K562 (cell line): Measurements from ENCODE around the gene PTTG1IP. TPM values are rescaled to one million over a fixed set of nuclear protein-coding genes. Genes with fewer than 3 reads are reported as not detected.

Source experiments
- CHAMP1 ChIP-seq: fragments of 450-650 bp; IDR thresholded peaks from 2 replicates; pipeline ENCODE4 v1.6.1; 2016; ENCODE audit warnings: mild to moderate bottlenecking
- COPS2 ChIP-seq: fragments of 450-650 bp; conservative IDR thresholded peaks from 2 replicates; pipeline ENCODE4 v1.6.1; 2016; ENCODE audit warnings: mild to moderate bottlenecking, moderate library complexity
- E2F6 ChIP-seq, 2 experiments: IDR thresholded peaks; 2 replicates each; pipeline ENCODE4 v1.6.1; 2011; ENCODE audit warnings: borderline replicate concordance in 1 of 2, control low read depth in 1 of 2, low read depth in 1 of 2, low read length in 1 of 2, mild to moderate bottlenecking in 1 of 2, mixed read lengths in 1 of 2, moderate library complexity in 1 of 2; ENCODE audit not compliant: insufficient read depth in 1 of 2, insufficient read length in 1 of 2, poor library complexity in 1 of 2, severe bottlenecking in 1 of 2; ENCODE audit errors: extremely low read depth in 1 of 2
- HMBOX1 ChIP-seq: sonication (generic); IDR thresholded peaks from 2 replicates; pipeline ENCODE4 v1.6.1; 2016
- HSF4 ChIP-seq: fragments of 250-450 bp; sonication (Bioruptor Pico); IDR thresholded peaks from 2 replicates; pipeline ENCODE4 v2.1.2; 2022; ENCODE audit warnings: mild to moderate bottlenecking, moderate library complexity, borderline replicate concordance
- RUNX1 ChIP-seq: sonication (generic); IDR thresholded peaks from 2 replicates; pipeline ENCODE4 v1.6.1; 2016; ENCODE audit warnings: antibody characterized with exemption, low read depth
- TRIM25 ChIP-seq: fragments of 450-650 bp; IDR thresholded peaks from 2 replicates; pipeline ENCODE4 v1.7.0; 2016; ENCODE audit warnings: borderline replicate concordance
- TSHZ1 ChIP-seq: fragments of 250-450 bp; sonication (Bioruptor Pico); IDR thresholded peaks from 2 replicates; pipeline ENCODE4 v1.4.0; 2020; ENCODE audit warnings: mild to moderate bottlenecking, moderate library complexity
- ZC3H11A ChIP-seq: IDR thresholded peaks from 2 replicates; pipeline ENCODE4 v1.6.1; 2012; ENCODE audit warnings: low read depth, low read length, improper control_type of control experiment
- ZNF146 ChIP-seq: IDR thresholded peaks from one replicate; pipeline ENCODE4 v1.6.1; 2018; ENCODE audit warnings: missing compliant biosample characterization; ENCODE audit not compliant: unreplicated experiment
- ZNF165 ChIP-seq: fragments of 250-450 bp; sonication (Bioruptor Pico); IDR thresholded peaks from 2 replicates; pipeline ENCODE4 v1.4.0; 2020; ENCODE audit warnings: borderline replicate concordance
- ZNF766 ChIP-seq: fragments of 200-800 bp; sonication (Bioruptor generic); conservative IDR thresholded peaks from 2 replicates; pipeline ENCODE4 v1.6.1; 2016; ENCODE audit warnings: missing genetic modification characterization, missing compliant biosample characterization
- ZNF830 ChIP-seq: fragments of 250-450 bp; sonication (Bioruptor Pico); IDR thresholded peaks from 2 replicates; pipeline ENCODE4 v1.5.0; 2021; ENCODE audit warnings: mild to moderate bottlenecking
- polyA plus RNA-seq, 8 experiments: library from polyadenylated mRNA; depleted of rRNA in 4 of 8; stranded (reverse) in 5 of 8; unstranded in 3 of 8; fragments of >200 nt; fragmentation: Nextera tagmentation in 2 of 8; fragmentation: Illumina TruSeq in 1 of 8; extraction: Ambion mirVana in 2 of 8; extraction: Trizol in 1 of 8; gene quantifications; 2 replicates each; pipeline versions ENCODE4 v1.2.1 to v1.2.3, GENCODE V29; 2011 to 2014; ENCODE audit warnings: inconsistent platforms in 1 of 8, missing spikeins in 1 of 8
- total RNA-seq, 7 experiments: library from RNA; depleted of rRNA in 6 of 7; stranded (reverse); fragments of >200 nt in 6 of 7; fragmentation: Illumina TruSeq in 2 of 7; extraction: Trizol in 2 of 7; gene quantifications; 2 replicates each; pipeline versions ENCODE4 v1.2.1 to v1.2.3, GENCODE V29; 2011 to 2021; ENCODE audit warnings: low replicate concordance in 1 of 7

Gene PTTG1IP
- total and polyA plus RNA-seq, 9 of the 15 experiments (the other 6 are each of a cell fraction or from before 2014, with no cell fraction given), result 5.0 to 99.3 (median 82.4) TPM

- TF ChIP-seq ZNF830 (no peak), ZNF165 (CRISPR knock-in tag) (no peak), TSHZ1 (CRISPR knock-in tag) (no peak), CHAMP1 (no peak), ZNF766 (CRISPR knock-in tag) (no peak), HSF4 (CRISPR knock-in tag) (no peak), E2F6 (IDR thresholded peaks at IDR 0.05; ENCODE audit: borderline replicate concordance in 1 of 2, extremely low read depth in 1 of 2, insufficient read depth in 1 of 2, insufficient read length in 1 of 2, low read depth in 1 of 2, low read length in 1 of 2, poor library complexity in 1 of 2, severe bottlenecking in 1 of 2) (no peak), TRIM25 (no peak), COPS2 (no peak), ZC3H11A (no peak), RUNX1 (no peak), ZNF146 (CRISPR knock-in tag) (no peak), HMBOX1 (peak; percentile 60)
Observed at GRCh38 chr21:44892536-44893277, 19.2 kb upstream of the PTTG1IP start (continued).
